C1 segment of cervical spinal cord (tissue), 14 donors: ENCODE results near the gene KCNE1.
"Not testable (repeated sequence)": the region's sequence is repeated elsewhere in the genome, so short reads cannot be mapped to it uniquely, and the experiment has no call there.

Experiments used
- DNase-seq, 14 donors: peaks; one replicate each; lab custom pipeline; 2025; lab: John Stamatoyannopoulos, UW

KCNE1 gene

DNA sequence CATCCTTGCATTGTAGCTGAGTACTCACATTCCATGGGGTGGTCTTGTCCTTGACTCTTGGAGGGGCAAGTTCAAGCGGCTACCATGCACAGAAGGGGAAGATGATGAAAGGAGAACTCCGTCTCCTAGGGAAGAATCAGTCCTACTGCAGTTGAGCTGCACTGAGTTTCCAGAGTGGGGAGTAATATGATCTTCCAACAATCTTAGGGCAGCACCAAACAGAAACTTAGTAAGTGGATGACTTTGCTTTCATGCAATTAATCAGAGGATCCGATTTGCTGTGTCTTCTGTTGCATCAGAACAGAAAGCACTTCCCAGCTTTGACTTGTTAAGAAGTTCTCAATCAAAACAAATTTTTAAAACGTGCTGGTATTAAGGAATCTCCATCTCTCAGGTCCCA, 88.2 kb downstream of the KCNE1 start, which contains the start of gene SMIM34:
Gene SMIM34 (minus strand): TSS at position 147 of the 400 bp plus-strand sequence. CDS start 112 bp downstream, at position 35.
- DNase-seq, result not testable (repeated sequence)

- DNase-seq, result not testable (repeated sequence)
Observed at GRCh38 chr21:34417448-34418077, 94.4 kb downstream of the KCNE1 start.

DNA sequence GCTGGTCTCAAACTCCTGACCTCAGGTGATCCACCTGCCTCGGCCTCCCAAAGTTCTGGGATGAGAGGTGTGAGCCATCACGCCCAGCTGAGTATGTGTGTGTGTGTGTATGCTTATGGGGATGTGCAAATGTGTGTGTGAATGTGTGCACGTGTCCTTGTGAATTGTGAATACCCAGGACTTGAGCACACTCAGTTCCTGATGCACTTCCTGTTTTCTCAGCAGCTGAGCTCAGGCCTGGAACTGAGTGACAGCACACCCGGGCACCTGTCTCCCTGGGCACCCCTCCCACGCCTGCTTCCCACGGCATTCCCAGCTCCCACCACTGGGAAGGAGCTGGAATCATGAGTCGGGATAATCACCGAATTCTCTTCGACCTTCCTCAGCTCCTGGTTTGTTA, 104.7 kb downstream of the KCNE1 start:
- DNase-seq, result not testable (repeated sequence)

GRCh38 chr21:34406676-34407075, 105.3 kb downstream of the KCNE1 start:
- DNase-seq, result not testable (repeated sequence)

- not testable (repeated sequence) for DNase-seq
Observed at GRCh38 chr21:34406102-34406501, 105.9 kb downstream of the KCNE1 start.

DNA sequence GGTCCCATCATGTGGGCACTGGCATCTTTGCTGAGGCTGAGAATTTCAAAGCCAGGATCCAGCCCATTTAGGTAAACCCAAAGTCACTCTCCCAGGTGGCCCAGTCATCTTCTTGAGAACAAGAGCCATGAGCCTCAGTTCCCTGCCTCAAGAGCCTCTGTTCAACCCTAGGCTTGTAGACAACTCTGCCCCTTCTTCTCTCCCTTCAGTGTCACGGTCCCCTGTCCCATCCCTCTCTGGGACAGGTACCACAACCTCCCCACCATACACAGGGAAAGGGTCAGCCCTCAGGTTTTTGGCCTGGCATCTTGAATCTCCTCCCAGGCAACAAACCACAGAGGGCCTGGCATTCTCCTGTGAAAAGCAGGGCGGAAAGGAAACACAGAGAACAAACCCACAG, 106.3 kb downstream of the KCNE1 start:
- DNase-seq, result not testable (repeated sequence)

- not testable (repeated sequence) for DNase-seq
Observed at GRCh38 chr21:34404742-34405141, 107.3 kb downstream of the KCNE1 start.

DNA sequence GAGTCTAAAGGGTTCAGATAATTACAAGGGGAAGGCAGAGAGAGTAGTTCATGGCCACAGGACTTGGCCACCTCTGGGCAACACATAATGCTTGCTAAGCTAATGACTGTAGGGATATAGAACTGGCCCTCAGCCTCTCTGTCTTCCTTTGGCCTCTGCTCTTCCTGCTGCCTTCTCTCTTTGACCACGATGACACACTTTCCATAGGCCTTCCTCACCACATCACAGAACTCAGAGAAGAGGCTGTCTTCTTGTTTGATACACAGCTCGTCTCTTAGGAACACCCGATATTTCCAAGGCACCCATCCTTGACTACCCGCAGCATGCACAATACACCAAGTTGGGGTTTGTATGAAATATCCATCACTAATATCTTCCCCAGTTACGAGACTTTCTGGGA, 111.5 kb downstream of the KCNE1 start:
- not testable (repeated sequence) for DNase-seq
